ENCODE results near the gene IFI27L1. TPM values are rescaled to one million over a fixed set of nuclear protein-coding genes. Genes with fewer than 3 reads are reported as not detected.
A peak's percentile ranks its signal among the peaks of the same experiment; 100 is the strongest.
"Not testable (repeated sequence)": the region's sequence is repeated elsewhere in the genome, so short reads cannot be mapped to it uniquely, and the experiment has no call there.

IFI27L1 gene
- total RNA-seq, 1 experiment from 2014 or later = 15.4 TPM

GRCh38 chr14:94047581-94047980 is 33.5 kb upstream of the IFI27L1 start:
- DNase-seq (ENCODE audit: low read depth) = no peak

- DNase-seq (ENCODE audit: low read depth) = no peak
These were observed 32.2 kb upstream of the IFI27L1 start for GRCh38 chr14:94048691-94049624.

- DNase-seq (ENCODE audit: low read depth) = no peak
These were observed 31.5 kb upstream of the IFI27L1 start for GRCh38 chr14:94049625-94050023.

- DNase-seq (ENCODE audit: low read depth) = no peak
These were observed 30.8 kb upstream of the IFI27L1 start for GRCh38 chr14:94050231-94050880.

- peak; percentile 23 for DNase-seq (ENCODE audit: low read depth)
These were observed 30.0 kb upstream of the IFI27L1 start for GRCh38 chr14:94051115-94051514.

- no peak for DNase-seq (ENCODE audit: low read depth)
These were observed 29.3 kb upstream of the IFI27L1 start for GRCh38 chr14:94051779-94052178.

GRCh38 chr14:94052199-94052598 is 28.9 kb upstream of the IFI27L1 start:
- DNase-seq (ENCODE audit: low read depth) = no peak

GRCh38 chr14:94052662-94053061 is 28.4 kb upstream of the IFI27L1 start:
- DNase-seq (ENCODE audit: low read depth) = no peak

- DNase-seq (ENCODE audit: low read depth) = no peak
These were observed 26.7 kb upstream of the IFI27L1 start for GRCh38 chr14:94054401-94054800.

GRCh38 chr14:94054936-94055335 is 26.2 kb upstream of the IFI27L1 start:
- DNase-seq (ENCODE audit: low read depth) = no peak

GRCh38 chr14:94056579-94057308 is 24.4 kb upstream of the IFI27L1 start:
- no peak for DNase-seq (ENCODE audit: low read depth)

GRCh38 chr14:94058128-94058673 is 22.9 kb upstream of the IFI27L1 start:
- no peak for DNase-seq (ENCODE audit: low read depth)

GRCh38 chr14:94058674-94059138 is 22.4 kb upstream of the IFI27L1 start:
- DNase-seq (ENCODE audit: low read depth) = no peak

GRCh38 chr14:94059998-94060397 is 21.1 kb upstream of the IFI27L1 start:
- no peak for DNase-seq (ENCODE audit: low read depth)

- peak; percentile 89 for DNase-seq (ENCODE audit: low read depth)
These were observed 18.7 kb upstream of the IFI27L1 start for GRCh38 chr14:94062344-94062940.

GRCh38 chr14:94066089-94066676 is 14.9 kb upstream of the IFI27L1 start:
- DNase-seq (ENCODE audit: low read depth) = peak; percentile 20

GRCh38 chr14:94072076-94072475 is 9.0 kb upstream of the IFI27L1 start:
- not testable (repeated sequence) for DNase-seq (ENCODE audit: low read depth)

GRCh38 chr14:94074534-94074933 is 6.6 kb upstream of the IFI27L1 start:
- DNase-seq (ENCODE audit: low read depth) = no peak

GRCh38 chr14:94075008-94075407 is 6.1 kb upstream of the IFI27L1 start:
- DNase-seq (ENCODE audit: low read depth) = no peak

GRCh38 chr14:94077111-94077821 is 3.8 kb upstream of the IFI27L1 start:
- no peak for DNase-seq (ENCODE audit: low read depth)
